Measurements from ENCODE around the gene OR5A2.

The OR5A2 gene

GRCh38 chr11:59401262-59401552 lies 25.0 kb downstream of the OR5A2 start:
- TF ChIP-seq REST (IDR thresholded peaks at IDR 0.05; ENCODE audit: insufficient read depth in 1 of 2, low read depth in 2 of 2, low read length in 2 of 2) (no peak), POLR2AphosphoS5 (IDR thresholded peaks at IDR 0.05; ENCODE audit: low read depth, low read length) (no peak), TAF1 (IDR thresholded peaks at IDR 0.05; ENCODE audit: borderline replicate concordance, insufficient read depth, low read length) (no peak), SIN3A (IDR thresholded peaks at IDR 0.05; ENCODE audit: borderline replicate concordance, insufficient read depth, low read length) (no peak), FOXP2 (optimal IDR thresholded peaks at IDR 0.05; ENCODE audit: borderline replicate concordance, extremely low read depth, extremely low read length, insufficient read depth) (no peak)

DNA sequence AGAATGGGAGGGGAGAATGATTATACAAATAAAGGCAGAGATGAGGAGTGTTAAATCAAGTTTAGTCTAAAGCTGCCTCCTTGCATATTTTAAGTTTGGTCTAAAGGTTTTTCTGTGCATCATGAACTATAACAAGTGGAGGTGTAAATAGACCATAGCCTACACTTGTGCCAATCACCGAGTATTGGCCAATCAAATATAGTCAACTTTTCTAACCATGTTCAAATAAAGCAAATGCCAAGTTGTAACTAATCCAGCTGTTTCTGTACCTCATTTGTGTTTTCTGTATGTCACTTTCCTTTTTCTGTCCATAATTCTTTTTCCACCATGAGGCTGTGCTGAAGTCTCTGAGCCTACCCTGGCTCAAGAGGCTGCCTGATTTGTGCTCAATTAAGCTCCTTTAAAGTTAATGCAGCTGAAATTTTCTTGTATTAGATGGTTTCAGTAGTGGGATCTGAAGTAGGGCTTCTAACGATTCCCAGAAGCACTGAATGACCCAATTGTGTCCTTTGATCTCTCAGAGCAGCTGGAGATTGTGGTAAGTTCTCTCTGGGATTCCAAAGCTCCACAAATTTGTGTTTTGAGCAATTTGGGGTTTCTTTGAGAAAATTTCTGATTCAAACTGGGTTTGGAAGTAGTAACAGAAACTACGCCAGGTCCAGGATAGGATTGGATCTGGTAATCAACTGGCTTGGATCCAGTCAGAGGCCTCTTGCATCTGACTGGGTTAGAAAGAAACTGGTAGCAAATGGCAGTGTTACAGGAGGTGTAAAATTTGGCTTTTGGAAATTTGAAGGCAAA lies 25.6 kb downstream of the OR5A2 start:
- TF ChIP-seq POLR2AphosphoS5 (IDR thresholded peaks at IDR 0.05; ENCODE audit: low read depth, low read length) (no peak), REST (IDR thresholded peaks at IDR 0.05; ENCODE audit: insufficient read depth in 1 of 2, low read depth in 2 of 2, low read length in 2 of 2) (no peak), TAF1 (IDR thresholded peaks at IDR 0.05; ENCODE audit: borderline replicate concordance, insufficient read depth, low read length) (no peak), SIN3A (IDR thresholded peaks at IDR 0.05; ENCODE audit: borderline replicate concordance, insufficient read depth, low read length) (no peak), FOXP2 (optimal IDR thresholded peaks at IDR 0.05; ENCODE audit: borderline replicate concordance, extremely low read depth, extremely low read length, insufficient read depth) (no peak)

DNA sequence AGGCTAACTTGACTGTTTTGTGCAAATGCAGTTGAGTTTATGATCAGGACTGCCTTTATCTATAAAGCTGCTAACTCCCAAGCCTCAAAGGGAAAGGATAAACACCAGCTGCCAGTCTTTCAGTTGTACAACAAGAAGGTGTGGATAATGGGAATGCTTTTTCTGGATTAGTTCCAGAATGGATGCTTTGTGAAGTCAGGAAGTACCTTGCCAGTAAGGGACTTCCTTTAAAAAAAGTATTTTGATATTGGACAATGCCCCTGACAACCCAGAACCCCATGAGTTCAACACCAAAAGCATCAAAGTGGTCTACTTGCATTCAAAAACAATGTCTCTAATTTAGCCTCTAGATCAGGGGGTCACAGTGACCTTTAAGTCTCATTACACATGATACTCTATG lies 32.0 kb downstream of the OR5A2 start:
- TF ChIP-seq REST (IDR thresholded peaks at IDR 0.05; ENCODE audit: insufficient read depth in 1 of 2, low read depth in 2 of 2, low read length in 2 of 2) (no peak), POLR2AphosphoS5 (IDR thresholded peaks at IDR 0.05; ENCODE audit: low read depth, low read length) (no peak), TAF1 (IDR thresholded peaks at IDR 0.05; ENCODE audit: borderline replicate concordance, insufficient read depth, low read length) (no peak), FOXP2 (optimal IDR thresholded peaks at IDR 0.05; ENCODE audit: borderline replicate concordance, extremely low read depth, extremely low read length, insufficient read depth) (no peak), SIN3A (IDR thresholded peaks at IDR 0.05; ENCODE audit: borderline replicate concordance, insufficient read depth, low read length) (no peak)

GRCh38 chr11:59380263-59381059 lies 45.8 kb downstream of the OR5A2 start:
- no peak for TF ChIP-seq TAF1 (IDR thresholded peaks at IDR 0.05; ENCODE audit: borderline replicate concordance, insufficient read depth, low read length)
- TF ChIP-seq POLR2AphosphoS5 (IDR thresholded peaks at IDR 0.05; ENCODE audit: low read depth, low read length): no peak
- no peak for TF ChIP-seq FOXP2 (optimal IDR thresholded peaks at IDR 0.05; ENCODE audit: borderline replicate concordance, extremely low read depth, extremely low read length, insufficient read depth)

DNA sequence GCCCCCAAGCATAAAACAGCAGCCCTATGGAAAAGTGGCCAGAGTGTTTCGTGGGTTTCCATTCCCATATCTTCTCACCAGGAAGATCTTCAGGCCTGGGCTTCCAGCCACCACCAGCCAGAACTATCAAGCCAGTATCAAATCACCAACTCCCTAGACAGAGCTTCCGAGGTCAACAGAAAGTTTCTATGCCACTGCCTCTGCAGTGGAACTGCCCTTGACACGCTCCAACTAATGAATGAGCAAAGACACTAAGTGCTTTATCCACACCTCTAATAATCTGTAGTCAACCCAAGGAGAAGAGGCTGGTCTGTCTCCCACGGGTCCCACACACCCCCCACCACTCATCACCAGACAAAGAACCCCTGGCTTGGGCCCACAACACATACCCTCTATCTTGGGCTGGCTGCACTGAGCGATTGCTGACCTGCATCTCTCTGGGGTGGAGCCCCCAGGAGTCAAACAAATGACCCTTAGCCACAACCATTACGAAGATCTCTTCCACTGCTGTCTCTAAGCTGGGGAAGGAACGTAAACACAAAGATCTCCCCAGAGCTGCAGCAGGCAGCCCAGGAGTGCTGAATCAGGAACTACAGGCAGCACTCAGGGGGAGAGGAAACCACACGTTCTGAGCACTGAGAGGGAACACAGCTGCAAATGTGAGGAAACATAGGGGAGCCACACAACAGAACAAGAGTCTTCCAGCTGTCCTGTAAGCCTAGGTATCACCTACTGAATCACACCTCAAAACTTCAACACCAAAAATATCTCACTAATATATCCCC lies 57.8 kb downstream of the OR5A2 start:
- TF ChIP-seq TAF1 (IDR thresholded peaks at IDR 0.05; ENCODE audit: borderline replicate concordance, insufficient read depth, low read length): no peak

All from PFSK-1 (cell line).